GM19395 (cell line): ENCODE measurements around the gene TOM1L2.

Experiments
- ATAC-seq: cut with Tn5 transposase; IDR thresholded peaks from one replicate; pipeline ENCODE4 v1.9.1; 2021; ENCODE audit warnings: mild to moderate bottlenecking, moderate library complexity; ENCODE audit not compliant: unreplicated experiment

The TOM1L2 gene

DNA sequence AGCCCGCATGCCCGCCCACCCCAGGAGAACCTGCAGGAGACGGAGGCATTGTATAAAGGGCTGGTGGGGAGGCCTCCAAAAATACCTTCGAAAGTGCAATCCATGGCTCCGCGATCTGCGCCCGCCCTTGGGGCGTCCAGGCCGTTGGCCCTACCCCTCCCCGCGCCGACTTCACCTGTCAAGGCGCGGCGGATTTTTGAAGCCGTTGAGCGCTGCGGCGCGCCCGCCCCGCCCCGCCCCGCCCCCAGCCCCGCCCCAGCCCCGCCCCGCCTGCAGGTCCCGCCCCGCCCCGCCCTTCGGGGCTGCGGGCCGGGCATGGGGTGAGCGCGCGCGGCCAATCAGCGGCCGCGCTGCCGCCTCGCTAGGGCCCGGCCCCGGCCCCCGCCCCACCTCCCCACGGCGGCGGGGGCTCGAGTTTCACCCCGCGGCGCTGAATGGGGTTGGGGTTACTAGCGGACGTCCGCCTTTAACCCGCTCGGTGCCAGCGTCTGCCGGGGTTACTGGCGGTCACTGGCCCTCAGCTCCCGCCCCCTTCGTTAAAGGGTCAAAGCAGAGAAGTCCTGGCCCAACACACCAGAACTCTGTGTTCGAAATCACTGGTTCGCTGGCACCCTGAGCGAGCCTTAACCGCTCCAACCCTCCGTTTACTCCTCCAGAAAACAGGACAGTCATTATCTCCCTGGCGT, 148.6 kb downstream of the TOM1L2 start:
- ATAC-seq, result peak; percentile 69

DNA sequence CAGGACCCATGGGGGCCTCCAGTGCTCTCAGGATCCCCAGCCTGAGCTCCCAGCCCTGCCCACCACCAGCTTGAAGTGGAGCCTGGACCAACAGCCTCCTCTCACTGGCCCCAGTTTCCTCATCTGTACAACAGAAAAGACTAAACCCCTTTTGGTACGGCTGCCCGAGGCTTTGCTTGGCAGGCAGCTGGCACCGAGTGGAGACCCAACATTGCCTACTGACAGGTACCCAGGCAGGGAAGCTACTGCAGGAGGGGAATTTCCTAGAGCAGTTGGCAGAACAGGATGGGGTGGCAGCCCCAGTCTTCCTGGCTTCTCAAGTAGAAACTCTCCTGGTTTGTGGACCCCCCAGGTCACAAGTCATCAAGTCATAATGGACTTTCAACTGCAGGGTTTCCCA, 149.6 kb downstream of the TOM1L2 start:
- no peak for ATAC-seq

DNA sequence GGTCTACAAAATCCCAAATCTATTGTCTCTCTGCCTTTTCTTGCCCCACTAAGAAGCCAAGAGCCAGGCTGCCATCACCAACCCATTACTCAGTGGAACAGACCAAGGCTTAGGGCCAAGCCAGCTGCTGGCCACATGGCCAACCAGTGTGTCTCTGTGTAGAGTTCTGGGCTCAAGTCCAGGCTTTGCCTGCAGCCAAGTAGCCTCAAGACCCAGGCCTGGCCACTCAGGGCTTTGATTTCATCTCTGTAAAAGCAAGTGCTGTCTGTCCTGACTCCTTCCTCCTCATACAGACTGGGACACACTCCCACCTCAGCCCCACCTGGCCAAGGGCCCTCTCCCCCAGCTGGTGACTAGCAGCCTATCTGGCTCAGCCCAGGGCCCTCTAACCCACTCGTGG, 150.0 kb downstream of the TOM1L2 start:
- no peak for ATAC-seq

DNA sequence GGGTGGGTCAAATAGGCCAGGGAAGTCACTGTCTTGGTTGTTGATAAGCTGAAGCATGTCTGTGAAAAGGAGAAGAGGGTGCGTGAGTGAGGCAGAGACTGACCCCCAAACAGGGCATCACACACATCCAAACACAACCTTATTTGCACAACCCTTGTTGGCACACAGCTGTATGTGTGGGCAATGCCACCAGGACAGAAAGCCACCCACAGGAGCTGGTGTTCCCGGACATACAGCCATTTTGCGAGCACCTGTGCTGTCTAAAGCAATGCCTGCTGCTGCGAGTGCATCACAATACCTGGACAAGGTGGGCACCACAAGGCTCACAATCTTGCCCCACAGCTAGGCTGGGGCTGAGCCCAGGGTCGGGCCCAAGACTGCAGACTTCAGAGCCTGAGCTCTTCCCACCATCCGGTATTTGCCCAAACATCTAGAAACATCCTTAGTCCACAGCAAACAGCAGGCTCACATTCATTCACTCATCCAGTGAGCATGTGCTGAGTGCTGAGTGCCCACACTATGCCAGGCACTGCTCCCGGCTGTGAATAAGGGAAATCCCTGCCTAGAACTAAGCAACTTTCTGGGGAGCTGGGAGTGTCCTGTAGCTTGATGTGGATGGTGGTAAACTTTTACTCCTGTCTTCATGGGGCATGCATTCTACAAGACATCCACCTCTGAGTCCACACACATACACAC, 151.6 kb downstream of the TOM1L2 start:
- ATAC-seq, result no peak

DNA sequence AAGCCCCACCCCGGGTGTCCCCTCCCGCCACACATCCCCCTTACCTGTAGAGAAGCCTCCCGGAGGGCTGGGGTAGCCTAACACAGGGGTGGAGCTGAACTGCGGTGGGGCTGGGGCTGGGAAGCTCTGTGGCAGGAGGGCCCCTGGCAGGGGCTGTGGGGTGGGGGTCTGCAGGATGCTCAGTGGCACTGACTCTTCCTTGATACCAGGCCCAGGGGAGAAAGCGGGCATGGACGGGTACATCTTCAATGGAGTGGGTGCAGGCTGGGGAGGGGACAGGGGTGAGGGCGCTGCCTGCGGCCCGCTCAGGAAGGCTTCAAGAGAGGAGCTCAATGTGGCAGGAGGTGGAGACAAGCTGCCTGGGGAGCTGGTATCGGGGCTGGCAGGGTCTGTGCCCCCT, 152.2 kb downstream of the TOM1L2 start:
- no peak for ATAC-seq

DNA sequence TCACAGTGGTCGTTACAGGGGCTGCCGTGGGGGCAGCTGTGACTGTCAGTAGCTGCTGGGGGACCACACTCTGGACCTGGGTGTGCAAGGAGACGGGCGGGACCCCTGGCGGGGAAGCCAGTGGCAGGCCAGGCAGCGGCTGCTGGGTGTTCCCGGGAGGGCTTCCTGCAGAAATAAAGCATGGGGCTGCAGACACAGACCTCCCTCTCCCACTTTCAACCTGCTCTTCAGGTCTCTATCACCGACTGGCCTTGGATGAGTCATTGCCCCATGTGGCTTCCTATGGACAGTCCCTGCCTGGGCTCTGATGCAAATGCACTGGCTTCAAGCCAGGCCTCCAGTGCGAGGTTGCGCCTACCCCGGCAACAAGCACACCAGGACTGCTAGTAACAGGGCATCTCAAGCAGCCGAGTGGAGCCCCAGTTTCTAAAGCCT, 152.6 kb downstream of the TOM1L2 start:
- peak; percentile 39 for ATAC-seq

DNA sequence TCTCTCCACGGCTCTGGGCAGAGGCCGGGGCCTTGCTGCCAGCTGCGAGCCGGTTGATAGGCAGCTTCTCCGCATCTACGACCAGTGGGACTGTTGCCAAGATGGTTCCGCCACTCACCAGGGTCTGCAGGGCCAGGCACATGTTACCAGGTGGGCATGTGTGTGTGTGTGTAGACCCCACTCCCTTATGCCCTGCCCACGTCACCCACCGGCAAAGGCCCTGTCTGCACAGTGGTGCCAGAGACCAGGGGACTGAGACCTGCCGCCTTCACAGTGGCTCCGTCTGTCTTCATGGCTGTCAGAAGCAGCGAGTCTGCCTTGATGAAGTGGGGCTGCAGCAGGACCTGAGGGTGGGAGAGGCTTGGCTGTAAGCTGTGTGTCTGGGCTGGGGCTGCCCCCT, 153.1 kb downstream of the TOM1L2 start:
- no peak for ATAC-seq

DNA sequence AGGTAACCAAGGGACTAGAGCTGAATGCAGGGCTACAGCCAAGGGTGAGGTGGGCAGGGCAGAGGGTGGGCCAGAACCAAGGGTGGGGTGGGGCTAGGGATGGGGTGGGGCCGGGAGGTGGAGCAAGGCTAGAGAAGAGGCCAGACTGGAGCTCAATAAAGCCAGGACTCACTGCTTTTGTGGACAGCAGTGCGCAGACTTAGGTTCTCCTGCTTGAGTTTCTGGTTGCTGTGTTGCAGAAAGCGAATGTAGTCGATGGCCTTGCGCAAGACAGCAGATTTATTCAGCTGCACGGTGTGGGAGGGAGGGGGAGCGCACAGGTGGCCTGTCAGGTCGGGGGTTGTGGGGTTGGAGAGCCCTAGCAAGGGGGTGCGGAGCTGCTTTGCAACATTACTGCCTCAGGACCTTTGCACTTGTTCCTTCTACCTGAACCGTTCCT, 154.1 kb downstream of the TOM1L2 start:
- ATAC-seq, result no peak

DNA sequence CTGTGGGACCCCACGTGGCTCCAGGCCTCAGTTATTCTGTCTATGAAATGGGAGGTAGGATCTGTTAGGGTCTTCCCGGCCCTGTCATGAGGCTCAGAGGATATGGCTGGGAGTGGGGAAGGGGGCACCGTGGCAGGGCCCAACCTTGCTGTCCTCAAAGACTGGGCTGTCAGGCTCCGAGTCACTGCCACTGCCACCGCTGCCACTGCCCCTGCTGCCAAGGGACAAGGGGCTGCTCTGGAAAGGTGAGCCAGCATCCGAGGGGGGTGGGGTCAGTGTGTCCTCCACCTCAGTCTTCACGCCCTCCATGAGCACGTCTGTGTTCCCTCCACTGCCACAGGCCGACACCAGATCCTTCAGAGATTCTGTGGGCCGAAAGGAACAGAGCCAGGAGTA, 154.7 kb downstream of the TOM1L2 start:
- ATAC-seq, result no peak

DNA sequence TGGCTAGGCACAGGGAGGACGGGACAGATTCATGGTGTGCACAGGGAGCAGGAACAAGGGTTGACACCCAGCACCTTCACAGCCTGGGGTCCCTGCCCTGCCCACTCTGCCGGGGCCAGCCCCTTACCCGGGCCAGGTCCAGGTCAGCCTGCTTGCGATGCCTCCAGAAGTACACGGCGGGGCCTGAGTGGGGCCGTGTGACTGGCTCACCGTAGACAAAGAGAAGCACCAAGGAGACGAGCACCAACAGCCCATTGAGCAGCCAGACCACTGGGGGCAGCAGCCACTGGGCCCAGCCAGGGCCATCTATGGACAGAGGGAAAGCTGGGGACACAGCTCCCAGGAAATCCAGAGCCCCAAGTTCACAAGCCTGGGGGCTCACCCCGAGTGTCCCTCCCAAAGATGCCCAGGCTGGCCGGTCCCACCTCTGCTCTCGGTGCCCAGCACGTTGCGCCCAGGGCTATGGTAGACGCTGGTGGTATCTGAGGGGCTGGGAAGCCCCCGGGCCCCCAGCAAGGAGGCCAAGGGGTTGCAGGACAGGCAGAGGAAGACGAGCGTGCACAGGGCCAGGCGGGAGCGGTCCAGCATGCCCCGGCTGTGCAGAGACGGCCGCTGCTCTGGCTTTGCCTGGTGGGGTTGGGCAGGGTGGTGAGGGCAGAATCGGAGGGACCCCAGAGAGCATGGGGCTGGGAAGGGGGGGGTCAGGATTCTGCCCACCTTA, 155.2 kb downstream of the TOM1L2 start:
- no peak for ATAC-seq

DNA sequence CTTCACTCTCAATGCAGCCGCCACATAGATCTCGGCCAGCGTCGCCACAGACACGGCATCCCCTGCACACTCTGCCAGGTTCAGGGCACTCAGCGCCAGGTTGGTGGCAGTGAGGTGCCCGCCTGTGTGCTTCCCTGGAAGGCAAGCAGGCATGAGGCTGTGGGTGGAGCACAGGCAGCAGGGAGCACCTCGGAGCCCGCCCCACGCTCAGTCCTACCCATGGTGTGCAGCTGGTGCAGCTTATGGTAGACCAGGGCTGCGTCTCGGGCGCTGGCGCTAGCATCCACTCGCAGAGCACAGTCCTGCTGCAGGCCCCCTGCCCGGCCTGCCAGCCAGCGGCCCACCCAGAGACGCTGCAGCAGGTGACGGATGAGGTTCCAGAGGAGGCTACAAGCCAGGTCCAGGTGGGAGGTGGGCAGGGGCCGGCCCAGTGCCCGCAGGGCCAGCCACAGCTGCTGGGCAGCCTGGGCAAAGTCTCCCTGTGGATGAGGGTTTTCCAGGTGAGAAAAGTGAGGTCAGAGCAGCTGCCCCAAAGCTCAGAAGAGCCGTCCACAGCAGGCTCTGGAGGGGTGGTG, 155.9 kb downstream of the TOM1L2 start:
- no peak for ATAC-seq

DNA sequence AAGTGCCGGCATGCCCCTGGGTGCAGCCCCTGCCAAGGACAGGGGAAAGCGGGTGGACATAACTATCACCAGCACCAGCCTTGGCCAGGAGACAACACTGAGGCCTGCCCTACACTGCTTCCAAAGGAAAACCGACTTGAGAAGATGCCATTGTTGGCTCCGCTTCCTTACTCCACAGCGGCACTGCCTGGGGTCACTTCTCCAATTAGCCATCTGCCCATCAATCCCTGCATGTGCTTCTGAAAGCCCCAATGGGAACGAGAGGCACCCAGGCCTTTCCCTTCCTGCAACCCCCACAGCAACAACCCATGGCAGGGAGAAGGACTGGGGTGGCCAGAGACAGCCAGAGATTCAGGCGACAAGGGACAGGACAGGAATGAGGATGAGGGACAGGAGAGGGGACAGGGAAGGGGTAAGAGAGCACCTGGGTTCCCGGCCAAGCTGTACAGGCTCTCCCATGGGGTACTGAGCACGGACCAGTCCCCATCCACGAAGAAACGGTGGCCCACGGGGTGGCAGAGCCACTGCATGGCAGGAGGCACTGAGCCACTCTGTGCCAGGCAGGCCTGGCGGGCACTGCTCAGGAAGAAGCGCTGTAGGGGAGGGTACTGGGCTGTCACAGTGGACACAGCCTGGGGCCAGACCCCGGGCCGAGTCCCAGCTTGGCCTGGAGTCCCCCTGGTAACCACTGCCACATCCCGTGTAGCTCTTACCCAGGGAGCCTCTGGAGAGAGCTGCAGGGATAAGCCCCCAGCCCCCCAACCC, 156.6 kb downstream of the TOM1L2 start:
- no peak for ATAC-seq

DNA sequence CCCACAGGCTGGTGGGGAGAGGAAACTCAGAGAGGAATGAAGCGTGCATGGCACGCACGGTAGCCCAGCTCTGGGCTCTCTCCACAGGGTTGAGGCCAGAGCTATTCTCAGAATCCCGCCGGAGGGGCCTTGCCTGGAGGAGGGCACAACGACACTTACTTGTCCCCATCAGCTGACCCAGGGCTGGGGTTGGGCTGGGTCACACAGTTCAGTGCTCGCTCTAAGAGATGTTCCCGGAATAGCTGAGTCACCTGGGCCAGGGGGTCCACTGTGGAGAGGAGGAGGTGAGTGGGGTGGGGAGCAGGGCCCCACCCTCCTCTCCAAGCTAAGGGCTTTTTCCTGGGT, 157.2 kb downstream of the TOM1L2 start:
- no peak for ATAC-seq

DNA sequence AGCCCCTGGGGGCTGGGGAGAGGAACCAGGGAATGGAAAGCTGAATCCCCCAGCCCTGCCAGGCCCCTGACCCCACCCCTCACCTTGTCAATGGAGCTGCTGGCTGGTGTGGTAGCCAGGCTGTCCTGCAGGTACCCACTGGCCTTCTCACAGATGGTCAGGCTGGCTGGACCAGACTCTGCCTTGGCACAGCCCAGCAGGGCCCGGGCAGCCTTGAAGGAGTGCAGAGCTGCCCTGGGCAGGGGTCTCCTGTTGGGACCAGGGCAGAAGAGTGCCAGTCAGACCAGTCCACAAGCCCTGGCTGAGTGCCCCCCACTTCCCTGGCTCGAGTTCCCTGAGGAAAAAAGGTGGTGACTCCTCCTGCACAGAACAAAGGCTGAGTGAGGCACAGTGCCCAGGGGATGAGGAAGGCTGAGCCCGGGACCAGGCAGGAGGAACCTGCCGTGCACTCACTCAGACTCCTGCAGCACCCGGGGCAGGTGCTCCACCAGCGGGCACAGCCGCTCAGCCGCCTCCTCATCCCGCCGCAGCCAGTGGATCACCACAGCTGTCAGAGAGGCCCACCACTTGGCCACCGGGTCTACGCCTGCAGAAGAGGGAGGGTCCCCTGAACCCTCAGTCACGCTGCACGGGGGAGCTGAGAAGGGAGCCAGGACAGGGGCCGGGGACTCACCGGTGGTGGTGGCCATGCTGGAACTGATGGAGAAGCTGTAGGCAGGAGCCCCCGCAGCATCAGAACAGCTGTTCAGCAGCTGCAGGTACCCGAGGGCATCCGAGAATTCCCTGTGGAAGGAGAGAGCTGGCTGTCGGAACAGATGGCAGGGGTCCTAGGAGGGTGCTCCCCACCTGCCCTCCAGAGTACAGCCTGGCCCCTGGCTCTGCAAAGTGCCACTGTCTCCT, 157.8 kb downstream of the TOM1L2 start:
- ATAC-seq, result no peak

DNA sequence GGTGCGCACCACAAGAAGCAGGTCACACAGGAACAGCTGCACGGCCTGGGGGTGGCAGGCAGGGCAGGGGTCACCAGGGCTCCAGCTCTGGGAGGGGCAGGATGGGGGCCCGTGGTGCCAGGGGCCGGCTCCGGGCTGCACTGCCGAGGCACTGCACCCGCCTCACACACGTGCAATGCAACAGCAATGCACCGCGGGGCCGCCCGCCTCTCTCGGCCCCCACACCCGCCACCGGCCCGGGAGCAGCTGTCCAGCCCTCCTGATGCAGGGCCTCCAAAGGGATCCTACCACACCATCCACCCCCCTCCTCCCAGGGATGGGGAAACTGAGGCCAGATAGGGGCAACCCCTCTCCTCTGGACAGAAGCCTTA, 158.5 kb downstream of the TOM1L2 start:
- ATAC-seq, result no peak

DNA sequence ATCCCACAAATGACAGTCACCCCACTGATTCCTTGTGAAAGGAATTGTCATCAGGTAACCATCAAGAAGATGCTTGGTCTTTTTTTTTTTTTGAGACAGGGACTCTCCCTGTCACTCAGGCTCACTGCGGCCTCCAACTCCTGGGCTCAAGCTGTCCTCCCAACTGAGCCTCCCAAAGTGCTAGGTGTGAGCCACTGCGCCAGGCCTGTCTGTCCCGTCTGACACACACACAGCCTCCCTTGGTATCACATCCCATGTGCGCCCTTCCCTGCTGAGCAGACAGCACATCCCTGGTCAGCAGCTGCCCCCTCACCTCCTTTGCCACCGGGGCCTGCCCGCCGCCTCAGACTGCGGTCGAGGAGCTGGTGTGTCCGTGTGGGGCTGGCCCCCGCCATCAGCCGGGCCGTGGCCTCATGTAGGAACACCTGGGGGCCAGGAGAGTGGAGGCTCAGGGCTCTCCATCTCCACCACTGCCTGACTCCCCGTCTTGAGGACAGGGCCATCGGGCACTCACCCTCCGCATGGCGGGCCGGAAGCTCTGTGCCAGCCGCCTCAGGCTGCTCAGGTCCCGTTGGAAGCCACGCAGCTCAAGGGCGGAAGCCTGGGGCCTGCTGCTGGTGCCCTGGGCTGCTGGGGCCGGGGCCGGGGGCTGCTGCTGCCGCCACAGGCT, 159.0 kb downstream of the TOM1L2 start:
- ATAC-seq, result no peak

DNA sequence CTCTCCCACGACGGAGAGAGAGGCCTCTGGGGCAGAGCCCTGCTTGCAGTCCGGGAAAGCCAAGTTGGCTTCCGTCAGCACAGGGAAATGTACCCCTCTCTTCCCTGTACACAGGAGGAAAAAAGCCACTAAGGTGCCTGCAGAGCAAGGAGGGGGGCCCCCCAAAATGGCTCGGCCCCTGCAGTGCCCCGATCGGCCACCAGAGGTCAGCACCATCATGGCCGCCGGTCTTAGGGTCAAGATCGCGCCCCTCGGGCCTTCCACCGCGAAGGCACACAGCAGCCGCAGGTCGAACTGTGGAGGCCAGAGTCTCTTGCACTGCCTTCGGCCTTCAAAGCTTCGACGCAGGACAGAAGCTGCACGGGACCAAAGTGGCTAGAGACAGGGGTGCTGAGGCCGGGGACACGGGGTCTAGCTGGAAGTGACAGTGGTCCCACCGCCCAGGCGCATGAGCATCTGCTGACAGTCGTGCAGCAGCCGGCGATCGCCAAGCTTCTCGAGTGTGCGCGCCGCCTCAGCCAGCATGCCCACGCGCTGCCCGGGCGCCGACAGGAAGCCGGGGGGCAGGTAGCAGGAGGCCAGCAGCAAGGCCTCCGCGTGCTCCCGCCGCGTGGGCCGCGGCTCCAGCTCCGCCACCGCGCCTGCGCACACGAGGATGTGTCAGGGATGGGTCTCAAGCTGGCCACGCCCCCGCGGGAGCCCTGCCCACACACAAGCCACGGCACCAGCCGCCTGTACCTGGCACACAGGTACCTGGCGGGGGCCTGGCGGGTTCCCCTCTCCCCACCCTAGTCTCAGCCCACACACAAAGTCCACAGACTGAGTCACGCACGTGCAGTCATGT, 159.8 kb downstream of the TOM1L2 start:
- ATAC-seq, result no peak

DNA sequence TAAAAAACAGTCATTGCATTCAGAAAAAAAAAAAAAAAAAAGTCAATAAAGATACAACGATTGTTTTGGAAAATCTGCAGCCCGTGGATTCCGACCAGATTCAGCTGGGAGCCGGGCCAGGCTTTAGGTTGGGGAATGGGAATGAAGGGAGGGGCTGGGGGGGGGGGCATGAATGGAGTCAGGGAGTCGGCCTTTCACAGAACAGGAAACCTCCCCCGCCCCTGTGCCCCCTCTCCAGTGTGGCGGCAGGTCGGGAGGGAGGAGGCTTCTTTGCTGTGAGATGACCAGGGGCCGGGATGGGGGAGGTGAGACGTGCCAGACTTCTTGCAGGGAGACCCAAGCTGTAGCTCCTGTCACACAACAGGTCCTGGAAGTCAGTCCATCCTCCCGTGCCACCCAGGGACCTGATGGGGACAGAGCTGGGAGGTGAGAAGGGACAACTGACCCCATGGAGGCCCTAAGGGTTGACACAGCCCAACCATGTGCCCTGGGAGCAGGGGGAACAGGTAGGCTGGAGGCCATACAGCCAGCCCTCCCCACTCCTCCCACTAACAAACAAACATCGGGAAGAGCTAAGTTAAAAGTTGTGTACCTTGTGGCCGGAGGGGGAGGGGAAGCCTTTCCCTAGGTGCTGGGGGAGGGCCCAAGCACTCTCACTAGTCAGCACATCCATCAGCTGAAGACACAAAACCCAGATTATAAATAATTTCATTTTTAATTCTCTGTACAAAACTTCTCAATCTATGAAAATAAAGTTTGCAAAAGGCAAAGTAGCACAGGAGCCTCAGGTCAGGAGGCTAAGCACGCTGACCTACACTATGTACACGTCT, 160.6 kb downstream of the TOM1L2 start:
- ATAC-seq, result no peak
